ENCODE results near the gene PIR. TPM values are rescaled to one million over a fixed set of nuclear protein-coding genes. Genes with fewer than 3 reads are reported as not detected.

Gene PIR
- total RNA-seq, 1 experiment from 2014 or later = 15.6 TPM

DNA sequence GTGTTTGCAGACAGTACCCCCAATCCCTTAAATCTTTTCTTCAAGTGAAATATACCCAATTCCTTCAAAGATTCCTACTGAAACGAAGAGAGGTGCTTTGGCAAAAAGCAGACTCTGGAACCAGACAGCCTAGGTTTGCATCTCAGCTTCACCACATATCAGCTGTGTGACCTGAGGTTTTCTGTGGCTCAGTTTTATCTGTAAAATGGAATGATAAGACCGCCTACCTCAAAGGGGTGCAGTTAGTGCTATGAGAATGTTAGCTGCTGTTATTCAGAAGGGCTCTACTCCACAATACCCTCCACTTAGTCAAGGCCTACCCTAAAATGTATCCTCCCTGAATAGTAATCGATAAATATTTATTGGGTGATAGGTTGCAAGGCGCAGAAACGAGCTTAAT, 664 bp downstream of the PIR start:
- DNase-seq (ENCODE audit: low read depth) = no peak

DNA sequence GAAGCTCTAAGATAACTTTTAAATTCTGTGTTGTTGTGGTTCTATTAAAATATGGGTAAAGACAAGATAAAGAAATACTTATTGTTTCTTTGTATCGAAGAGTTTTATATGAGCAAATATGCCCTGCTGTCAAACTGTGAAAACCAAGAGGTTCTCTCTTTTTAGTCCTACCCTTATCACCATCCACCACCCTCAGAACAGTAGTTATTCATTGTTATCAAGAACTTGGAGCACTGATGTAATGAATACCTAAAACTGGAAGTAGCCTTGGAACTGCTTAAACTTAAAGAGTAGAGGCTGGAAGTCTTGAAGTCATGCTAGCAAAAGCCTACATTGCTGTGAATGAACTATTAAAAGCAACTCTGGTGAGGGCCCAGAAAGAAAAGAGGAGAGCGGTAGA, 9.2 kb downstream of the PIR start:
- no peak for DNase-seq (ENCODE audit: low read depth)

DNA sequence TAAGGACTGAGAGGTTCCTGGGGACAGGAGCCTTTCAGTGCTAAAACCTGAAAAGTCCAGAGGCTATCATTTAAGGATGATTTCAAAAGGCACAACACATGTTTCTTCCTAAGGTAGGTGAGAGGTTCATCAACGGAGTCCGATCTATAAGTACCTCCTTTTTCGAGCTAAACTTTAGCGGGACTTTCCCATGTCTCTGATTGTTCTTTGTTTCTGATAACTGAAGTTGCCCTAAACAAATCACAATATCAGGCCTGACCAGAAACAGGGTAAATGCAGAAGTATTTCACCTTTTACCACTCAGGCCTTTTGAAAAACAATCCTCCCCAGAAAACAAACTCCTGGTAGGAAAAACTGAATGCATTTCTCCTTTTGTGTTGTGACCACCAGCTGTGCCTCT, 17.6 kb downstream of the PIR start:
- DNase-seq (ENCODE audit: low read depth) = no peak

DNA sequence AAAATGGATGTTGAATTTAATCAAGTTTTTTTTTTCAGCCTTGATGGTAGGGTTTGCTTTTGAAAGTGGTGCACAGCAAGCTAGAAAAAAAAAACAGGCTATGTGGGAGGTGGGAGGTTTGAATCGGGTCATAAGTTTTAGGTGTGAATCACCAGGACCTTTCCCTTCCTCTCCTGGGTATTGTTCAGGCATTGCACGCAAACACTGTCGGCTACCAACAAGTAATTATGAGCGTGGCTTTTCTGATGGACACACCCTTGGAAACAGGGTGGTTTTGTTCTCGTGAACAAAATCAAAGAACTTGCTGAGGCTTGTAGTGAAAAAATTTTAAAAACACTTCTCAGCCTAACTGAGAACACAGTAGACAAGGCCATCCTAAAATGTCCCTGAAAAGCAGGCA, 18.1 kb downstream of the PIR start:
- DNase-seq (ENCODE audit: low read depth) = no peak

DNA sequence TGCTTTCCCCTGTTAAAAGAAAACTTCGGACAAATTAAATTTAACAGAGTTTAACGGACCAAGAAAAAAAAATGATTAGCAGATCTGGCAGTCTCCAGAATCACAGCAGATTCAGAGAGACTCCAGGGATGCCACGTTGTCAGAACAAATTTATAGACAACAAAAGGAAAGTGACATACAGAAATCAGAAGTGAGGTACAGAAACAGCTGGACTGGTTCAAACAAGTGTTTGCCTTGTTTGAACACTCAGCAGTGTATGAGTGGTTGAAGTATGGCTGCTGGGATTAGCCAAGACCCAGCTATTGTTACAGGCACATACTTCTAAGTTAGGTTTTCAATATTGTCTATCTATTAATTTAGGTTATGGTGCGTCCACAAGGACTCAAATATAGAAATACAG, 19.1 kb downstream of the PIR start:
- no peak for DNase-seq (ENCODE audit: low read depth)

DNA sequence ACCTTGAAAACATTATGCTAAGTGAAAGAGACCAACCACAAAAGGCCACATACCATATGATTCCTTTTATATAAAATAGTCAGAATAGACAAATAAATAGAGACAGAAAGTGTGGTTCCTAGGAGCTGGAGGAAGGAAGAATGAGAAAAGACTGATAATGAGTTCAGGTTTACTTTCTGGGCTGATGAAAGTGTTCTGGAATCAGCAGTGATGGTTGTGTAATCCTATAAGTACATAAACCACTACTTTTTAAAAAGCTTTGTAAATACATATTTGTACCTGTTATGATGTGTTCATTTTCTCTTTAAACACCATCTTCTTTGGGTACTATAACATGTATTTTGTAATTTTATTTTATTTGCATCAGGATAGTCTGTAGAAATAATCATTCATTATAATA, 20.6 kb downstream of the PIR start:
- DNase-seq (ENCODE audit: low read depth) = no peak

DNA sequence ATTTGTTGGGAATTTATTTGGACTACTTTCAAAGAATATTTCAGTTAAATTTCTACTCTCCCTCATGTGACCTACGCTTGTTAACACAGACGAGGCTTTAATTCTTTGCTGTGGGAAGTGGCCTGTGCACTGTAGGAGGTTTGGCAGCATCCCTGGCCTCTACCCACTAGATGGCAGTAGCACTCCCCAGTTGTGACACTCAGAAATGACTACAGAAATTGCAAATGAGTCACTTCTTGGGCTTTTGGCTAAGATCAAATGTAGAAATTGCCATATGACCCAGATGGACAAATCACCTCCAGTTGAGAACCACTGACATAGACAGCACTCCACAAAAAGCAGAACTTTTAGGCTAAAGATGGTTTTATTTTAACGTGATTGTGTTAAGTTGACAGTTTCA, 22.1 kb downstream of the PIR start:
- peak; percentile 75 for DNase-seq (ENCODE audit: low read depth)

DNA sequence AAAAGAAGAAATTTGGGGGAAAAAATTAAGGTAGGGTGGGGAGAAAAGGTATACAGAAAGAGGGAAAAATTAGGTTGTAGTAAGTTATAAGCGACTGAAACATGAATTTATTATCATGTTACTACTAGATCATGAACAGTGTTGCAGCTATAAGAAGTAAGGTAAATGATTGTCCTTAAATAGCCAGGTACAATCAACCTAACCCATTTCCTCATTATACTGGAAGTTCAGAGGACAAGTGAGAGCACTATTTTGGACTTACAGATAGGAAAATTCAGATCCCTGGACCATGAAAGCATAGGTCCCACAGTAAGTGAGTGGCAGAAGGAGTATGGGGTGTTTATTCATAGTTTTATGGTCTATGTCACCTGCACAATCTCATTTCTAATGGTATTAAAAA, 23.5 kb downstream of the PIR start:
- no peak for DNase-seq (ENCODE audit: low read depth)

DNA sequence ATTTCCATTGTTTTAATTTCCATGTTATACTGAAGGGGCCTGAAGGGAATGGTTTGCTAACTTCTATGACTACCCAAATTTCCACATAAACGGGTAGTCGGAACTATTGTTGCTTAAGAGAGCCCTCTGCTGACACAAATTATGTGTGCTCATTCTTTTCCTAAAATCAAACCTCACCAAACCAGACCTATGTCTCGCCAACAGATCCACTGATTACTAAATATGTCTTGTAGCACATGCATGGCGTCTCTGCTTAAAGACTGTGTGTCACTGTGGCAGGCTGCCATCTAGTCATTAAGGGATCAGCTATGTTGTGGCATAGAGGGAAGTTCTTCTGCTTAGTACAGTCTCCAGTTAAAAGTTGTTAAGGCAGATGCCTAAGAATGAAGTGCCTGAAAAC, 25.1 kb downstream of the PIR start:
- DNase-seq (ENCODE audit: low read depth) = peak; percentile 27

DNA sequence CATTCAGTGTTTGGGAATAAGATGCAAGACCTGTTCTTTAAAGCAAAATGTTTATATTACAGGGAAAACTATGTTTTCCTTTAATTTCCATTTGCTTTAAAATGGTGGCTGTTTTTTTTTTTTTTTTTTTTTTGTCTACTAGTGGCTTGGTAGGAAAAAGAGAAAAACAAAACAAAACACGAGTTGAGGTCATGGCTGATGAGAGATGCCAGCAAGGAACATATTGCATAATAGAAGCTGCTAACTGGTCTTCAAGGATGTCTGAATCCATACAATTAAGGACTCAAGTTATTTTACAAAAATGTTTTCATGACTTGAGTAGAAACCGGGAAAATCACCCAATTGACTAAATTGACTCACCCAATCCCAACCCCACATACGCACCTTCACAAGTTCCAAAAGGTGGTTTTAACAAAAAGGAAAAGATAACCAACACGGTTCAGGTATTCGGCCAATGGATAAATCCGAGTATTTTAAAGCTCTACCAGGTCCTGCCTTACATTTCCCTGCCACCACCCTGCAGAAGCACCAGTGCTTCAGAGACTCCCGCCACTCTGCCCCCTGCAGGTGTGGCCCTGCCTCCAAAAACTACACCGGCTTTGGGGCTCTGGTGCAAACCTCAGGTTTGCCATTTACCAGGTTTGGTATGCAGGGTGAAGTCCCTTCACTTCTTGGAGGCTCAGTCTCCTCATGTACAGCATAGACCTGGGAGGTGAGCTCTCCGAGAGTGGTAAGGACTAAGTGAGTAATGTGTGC, 27.1 kb downstream of the PIR start:
- no peak for DNase-seq (ENCODE audit: low read depth)

DNA sequence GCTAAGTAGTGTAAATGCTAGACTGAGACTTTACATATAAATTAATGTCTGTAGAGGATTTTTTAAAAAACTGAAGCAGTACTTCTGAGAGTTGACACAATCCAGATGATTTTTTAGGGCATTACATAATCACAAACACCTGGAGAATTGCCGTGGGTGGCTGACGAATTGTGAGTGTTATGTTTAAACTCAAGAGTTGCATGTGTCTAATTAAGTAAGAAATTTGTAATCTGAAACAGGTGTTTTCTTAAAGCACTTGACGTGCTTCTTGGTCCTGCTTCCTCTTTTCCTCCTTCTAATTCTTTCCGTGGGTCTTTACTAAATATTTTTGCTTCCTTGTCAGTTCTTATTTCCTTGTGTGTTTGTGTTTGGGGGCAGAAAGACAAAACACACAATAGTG, 27.8 kb downstream of the PIR start:
- DNase-seq (ENCODE audit: low read depth) = no peak

DNA sequence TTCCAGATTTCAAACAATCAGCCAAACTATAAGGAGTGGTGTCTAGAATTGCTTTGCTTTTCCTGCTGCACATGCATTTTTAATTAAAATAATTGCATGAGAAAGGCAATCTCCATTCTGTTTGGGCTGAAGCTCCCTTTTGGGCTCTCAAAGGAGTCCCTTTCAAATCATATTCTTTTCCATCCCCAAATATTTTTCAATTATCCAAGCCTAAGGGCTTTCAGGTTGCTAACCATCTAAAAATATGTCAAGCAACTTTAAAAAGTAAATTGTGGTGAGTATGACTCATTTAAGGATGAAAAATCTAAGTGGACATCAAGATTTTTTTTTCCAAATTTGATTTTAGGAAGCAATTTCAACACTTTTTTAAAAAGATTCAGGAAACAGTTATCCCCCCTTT, 28.4 kb downstream of the PIR start:
- no peak for DNase-seq (ENCODE audit: low read depth)

DNA sequence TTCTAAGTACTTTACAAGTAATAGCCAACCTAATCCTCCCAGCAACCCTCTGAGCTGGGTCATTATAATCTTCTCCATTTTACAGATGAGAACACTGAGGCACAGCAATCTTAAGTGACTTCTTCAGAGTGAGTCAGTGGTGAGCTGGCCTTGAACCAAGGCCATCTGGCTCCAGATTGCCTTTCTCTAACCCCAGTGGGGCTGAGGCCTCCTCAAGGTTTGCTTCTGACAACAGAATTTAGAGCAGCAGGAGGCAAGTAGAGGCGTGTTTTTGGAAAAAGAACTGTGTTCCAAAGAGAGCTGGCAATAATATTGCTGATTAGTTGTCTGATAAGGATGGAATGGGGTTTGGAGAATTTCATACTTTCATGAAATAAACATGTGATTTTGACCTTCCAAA, 41.2 kb downstream of the PIR start:
- no peak for DNase-seq (ENCODE audit: low read depth)

DNA sequence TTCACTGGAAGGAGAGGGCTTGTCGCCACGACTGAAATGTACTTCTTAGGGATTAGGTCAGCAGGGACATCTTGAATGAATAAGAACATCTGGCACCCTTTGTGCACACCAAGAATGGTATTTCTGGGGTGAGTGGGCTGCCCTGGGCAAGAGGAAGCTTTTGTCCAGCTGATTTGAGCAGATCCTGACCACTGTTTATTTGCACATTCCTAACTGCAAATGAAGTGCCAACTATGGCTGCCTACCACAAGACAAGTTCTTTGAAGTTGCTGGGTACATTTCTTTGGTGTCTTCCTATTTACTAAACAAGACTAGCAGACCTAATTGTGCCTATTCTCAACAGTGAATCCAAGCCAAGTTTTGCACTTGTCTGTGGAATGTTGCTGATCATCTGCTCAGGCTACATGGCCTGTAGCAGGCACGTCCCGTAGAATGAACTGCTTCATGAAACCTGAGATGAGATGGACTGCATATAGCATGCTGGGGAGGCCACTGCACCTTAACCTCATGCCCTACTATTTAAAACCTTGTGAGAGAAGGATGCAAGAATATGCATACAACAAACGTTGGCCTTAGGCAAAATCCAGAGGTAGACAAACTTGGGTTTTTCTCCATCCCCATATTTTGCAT, 45.0 kb downstream of the PIR start:
- DNase-seq (ENCODE audit: low read depth) = peak; percentile 1

DNA sequence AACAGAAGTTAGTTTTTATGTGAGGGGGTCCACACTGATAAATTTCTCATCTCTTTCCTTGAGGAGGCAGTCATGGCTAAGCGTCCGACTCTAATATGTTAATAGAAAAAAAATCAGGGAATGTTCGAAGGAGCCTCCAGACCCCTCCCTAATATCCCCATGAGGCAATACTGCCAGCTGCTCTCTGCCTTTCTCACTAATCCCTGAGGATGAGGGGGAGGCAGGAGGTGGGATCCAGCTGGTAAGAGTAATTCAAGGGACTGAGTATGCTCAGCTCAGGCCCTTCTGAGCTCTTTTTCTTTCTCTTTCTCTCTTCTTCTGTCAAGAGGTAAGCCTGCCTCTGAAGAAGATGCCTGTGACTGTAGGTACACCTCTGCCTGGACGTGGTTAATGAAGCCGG, 51.7 kb downstream of the PIR start:
- no peak for DNase-seq (ENCODE audit: low read depth)

DNA sequence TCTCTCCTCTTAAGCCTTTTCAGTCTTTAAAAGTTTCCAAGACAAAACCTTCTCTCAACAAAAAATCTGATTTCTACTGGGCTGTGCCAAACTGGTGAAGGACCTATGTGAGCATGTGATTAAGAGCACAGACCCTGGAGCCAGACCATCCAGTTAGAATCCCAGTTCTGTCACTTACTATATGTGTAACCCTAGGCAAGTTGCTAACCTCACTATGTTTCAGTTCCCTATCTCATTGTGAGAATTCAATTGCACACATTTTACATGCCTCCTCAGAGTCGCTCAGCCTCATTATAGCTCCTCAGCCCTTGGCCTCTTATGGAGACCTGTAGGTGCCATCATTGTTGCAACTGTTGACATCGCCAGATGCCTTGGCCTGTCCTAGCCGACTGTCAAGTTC, 54.8 kb downstream of the PIR start:
- no peak for DNase-seq (ENCODE audit: low read depth)

DNA sequence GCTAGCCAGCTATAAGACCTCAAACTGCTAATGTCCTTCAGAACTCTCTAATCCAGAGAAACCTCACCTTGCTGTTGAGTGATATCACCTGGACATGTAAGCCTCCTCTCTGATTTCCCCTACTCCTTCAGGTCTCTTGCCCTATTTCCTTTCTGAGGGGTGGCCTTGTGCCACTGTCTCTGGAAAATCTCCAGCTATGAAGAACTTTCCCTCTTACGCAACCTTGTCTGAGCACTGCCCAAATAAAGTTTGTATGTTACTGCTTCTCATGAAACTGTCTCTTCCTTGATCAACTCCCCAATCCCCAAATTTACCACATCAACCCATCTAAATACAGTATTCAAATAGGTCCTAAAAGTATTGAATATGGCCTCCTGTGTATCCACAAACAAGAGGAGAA, 55.4 kb downstream of the PIR start:
- no peak for DNase-seq (ENCODE audit: low read depth)

DNA sequence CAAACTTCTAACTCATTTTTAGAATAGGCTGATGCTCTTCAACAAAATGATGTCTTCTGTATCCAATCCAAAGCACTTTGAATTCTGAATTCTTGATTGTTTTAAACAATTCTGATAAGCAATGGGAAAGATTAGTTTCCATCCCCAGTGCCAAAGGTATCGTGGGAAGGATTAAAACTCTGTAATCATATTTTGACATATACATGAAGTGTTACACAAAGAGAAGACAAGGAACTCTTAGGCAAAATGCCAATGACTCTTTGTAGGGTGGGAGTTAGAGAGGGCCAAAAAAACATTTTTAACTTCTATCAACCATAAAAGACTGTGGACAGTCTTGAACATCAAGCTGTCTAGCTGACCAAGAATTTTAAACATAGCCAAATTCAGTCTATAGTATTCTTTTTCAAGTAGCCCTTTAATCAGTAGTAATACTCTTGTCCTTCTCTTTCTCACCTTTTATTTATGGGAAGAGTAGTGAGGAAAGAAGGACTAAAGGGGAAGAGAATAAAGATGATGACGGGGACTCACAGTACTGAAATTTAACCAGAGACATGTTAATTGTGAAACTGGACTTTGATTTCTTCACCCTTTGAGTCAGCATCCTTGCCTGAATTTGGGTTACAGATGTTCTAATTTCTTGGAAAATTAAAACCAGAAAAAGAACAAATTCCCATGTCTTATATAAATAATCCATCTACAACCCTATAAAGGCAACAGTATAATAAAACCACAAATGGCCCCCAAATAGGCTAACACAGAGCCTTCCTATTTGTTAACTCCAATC, 57.1 kb downstream of the PIR start:
- DNase-seq (ENCODE audit: low read depth) = no peak

DNA sequence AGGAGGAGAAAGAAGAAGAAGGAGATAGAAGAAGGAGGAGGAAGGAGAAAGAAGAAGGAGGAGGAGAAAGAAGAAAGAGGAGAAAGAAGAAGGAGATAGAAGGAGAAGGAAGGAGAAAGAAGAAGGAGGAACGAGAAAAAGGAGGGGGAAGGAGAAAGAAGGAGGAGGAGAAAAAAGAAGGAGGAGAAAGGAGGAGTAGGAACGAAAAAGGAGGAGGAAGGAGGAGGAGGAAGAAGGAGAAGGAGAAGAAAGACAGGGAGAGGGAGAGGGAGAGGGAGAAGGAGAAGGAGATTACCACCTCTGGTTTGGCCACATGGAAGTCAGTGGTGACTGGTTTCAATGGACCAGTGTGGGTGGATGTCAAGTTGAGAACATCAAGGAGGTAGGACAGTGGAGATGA, 58.9 kb downstream of the PIR start:
- DNase-seq (ENCODE audit: low read depth) = no peak

DNA sequence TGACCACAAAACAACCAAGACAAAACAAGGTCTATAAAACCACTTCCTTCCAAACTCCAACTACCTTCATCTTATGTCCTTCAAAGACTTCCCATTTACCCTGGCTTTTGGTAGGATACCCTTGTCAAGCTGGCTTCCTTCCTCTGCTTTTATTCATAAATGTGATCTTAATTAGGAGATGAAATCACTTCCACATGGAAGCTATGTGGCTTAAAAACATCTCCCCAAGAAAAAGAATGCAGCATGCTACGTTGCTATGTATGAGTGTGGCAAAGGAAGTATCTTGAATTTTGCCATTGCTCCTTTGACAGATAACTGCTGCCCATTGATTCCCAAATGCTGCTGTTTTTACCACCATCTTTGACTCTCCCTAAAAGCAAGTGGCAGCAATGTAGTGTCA, 62.5 kb downstream of the PIR start:
- DNase-seq (ENCODE audit: low read depth) = no peak

DNA sequence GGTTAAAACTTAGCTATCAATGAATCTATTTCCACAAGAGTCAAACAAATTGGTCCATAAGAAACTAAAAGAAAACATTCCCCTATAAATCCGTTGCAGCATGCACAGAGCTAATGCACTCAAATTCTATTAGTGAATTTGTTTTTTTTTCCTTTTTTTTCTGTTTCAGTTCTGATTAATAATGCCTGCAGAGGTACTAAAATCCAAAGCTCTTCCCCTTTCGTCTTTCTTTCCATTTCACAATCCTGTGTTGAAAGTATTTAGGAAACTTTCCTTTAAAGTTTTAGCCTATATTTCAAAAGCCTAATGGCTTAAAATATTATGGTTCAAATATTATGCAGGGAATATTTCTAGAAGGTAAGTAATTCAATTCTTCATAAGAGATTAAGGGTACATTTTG, 63.1 kb downstream of the PIR start:
- DNase-seq (ENCODE audit: low read depth) = no peak

DNA sequence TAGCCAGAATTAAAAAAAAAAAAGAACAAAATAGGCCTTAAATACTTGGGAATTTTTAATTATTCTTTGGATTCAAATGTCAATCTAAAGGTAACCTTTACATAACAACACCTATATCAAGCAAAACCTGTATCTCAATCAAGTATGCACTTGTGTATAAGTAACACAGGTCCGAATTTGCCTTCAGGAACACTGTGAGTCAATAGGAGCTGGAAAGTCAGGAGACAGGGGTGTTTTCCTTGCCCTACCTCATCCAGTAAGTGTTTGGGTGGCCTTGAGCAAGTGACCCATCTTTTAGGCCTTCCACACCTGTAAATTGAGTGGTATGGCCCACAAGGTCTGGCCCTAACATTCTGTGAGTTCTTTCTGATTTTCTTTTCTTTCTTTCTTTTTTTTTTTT, 68.1 kb downstream of the PIR start:
- no peak for DNase-seq (ENCODE audit: low read depth)

DNA sequence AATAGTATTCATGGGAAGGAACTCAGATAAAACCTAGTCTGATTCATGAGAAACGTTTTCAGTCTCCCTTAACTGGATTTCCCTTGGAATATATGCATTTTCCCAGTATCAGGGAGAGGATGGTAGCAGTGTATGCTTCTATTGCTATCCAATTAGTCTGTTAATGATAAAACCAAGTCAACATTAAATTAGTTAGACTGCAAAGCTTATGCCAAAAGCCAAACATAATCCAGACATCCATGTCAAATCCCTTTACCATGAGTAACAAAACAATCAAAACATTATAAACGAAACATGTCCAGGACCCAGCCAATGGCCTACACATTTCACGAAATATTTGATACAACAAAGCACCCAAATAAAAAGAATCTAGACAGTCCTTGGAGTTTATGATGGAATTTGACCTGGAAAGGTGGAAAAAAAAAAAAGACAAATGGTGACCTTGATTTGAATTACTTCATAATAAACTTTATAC, 74.4 kb downstream of the PIR start:
- no peak for DNase-seq (ENCODE audit: low read depth)

Data from HT1080 (cell line).